Epithelial cell of proximal tubule (primary cell): ENCODE data around the gene NKAIN2. TPM values are rescaled to one million over a fixed set of nuclear protein-coding genes. Genes with fewer than 3 reads are reported as not detected.

ENCODE experiments used
- DNase-seq: peaks from one replicate; pipeline ENCODE4 v3.0.0-alpha.2; 2011; ENCODE audit warnings: low read depth
- H3K4me3 ChIP-seq: 2 replicates; pipeline ENCODE4 v1.5.1; 2011; ENCODE audit warnings: low read depth, mild to moderate bottlenecking, low read length
- CTCF ChIP-seq: conservative IDR thresholded peaks from 2 replicates; pipeline ENCODE4 v1.5.1; 2012; ENCODE audit warnings: low read depth, mild to moderate bottlenecking, low read length
- total RNA-seq: library from RNA; depleted of rRNA; stranded (reverse); fragments of >200 nt; gene quantifications from 2 replicates; pipeline ENCODE4 v1.2.3, GENCODE V29; 2015

The NKAIN2 gene
- total RNA-seq, 1 donor from 2014 or later: under 0.01 TPM

- no peak for DNase-seq
- no peak for TF ChIP-seq CTCF
- H3K4me3 ChIP-seq: no peak overlapping the region
Measured at GRCh38 chr6:123771126-123771525, 32.5 kb upstream of the NKAIN2 start.

GRCh38 chr6:123777563-123777962, 26.1 kb upstream of the NKAIN2 start:
- no peak for DNase-seq
- no peak for TF ChIP-seq CTCF
- no peak overlapping the region for H3K4me3 ChIP-seq

GRCh38 chr6:123780021-123780420, 23.6 kb upstream of the NKAIN2 start:
- DNase-seq: no peak
- no peak overlapping the region for H3K4me3 ChIP-seq
- no peak for TF ChIP-seq CTCF

- H3K4me3 ChIP-seq: no peak overlapping the region
- DNase-seq: no peak
- no peak for TF ChIP-seq CTCF
Measured at GRCh38 chr6:123784330-123784729, 19.3 kb upstream of the NKAIN2 start.

- TF ChIP-seq CTCF: no peak
- no peak overlapping the region for H3K4me3 ChIP-seq
- DNase-seq: no peak
Measured at GRCh38 chr6:123785039-123785438, 18.6 kb upstream of the NKAIN2 start.

- DNase-seq: no peak
- no peak for TF ChIP-seq CTCF
- no peak overlapping the region for H3K4me3 ChIP-seq
Measured at GRCh38 chr6:123788319-123788718, 15.3 kb upstream of the NKAIN2 start.

- no peak for TF ChIP-seq CTCF
- H3K4me3 ChIP-seq: no peak overlapping the region
- DNase-seq: no peak
Measured at GRCh38 chr6:123794190-123794589, 9.5 kb upstream of the NKAIN2 start.
